ENCODE data around the gene COX14. TPM values are rescaled to one million over a fixed set of nuclear protein-coding genes. Genes with fewer than 3 reads are reported as not detected.

COX14 gene
- total RNA-seq, 1 donor from 2014 or later = 52.1 TPM

DNA sequence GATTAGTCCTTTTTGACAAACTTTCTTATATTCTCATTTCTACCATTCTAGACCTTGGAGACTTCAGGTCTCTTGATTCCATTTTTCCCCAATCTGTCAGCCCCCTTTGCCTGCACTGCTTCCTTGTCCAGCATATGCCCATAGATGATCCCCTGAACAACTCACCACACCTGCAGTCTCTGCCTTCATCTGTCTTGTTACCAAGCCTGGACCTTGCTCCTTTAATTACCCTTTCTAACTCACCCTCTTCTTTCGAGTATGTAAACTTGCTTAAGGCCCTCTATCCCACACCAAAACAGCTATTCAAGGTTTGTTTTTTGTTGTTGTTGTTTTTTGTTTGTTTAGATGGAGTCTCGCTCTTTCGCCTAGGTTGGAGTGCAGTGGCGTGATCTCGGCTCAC, 9.6 kb downstream of the COX14 start:
- FAIRE-seq (no peak), DNase-seq (ENCODE audit: low read depth) (no peak)
- no peaks in the 10 kb centered on the region for H3K27me3 ChIP-seq (ENCODE audit: control insufficient read depth, insufficient read depth, low read length)
- peaks cover 10% of the 10 kb centered on the region for H3K36me3 ChIP-seq (ENCODE audit: control insufficient read depth, insufficient read depth, low read length)
- TF ChIP-seq, protein P1, sequence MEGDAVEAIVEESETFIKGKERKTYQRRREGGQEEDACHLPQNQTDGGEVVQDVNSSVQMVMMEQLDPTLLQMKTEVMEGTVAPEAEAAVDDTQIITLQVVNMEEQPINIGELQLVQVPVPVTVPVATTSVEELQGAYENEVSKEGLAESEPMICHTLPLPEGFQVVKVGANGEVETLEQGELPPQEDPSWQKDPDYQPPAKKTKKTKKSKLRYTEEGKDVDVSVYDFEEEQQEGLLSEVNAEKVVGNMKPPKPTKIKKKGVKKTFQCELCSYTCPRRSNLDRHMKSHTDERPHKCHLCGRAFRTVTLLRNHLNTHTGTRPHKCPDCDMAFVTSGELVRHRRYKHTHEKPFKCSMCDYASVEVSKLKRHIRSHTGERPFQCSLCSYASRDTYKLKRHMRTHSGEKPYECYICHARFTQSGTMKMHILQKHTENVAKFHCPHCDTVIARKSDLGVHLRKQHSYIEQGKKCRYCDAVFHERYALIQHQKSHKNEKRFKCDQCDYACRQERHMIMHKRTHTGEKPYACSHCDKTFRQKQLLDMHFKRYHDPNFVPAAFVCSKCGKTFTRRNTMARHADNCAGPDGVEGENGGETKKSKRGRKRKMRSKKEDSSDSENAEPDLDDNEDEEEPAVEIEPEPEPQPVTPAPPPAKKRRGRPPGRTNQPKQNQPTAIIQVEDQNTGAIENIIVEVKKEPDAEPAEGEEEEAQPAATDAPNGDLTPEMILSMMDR (IDR thresholded peaks at IDR 0.05; ENCODE audit: insufficient read depth, low read length, severe bottlenecking) = no peak
- no peak overlapping the region for H3K4me3 ChIP-seq (ENCODE audit: low read depth, low read length)

DNA sequence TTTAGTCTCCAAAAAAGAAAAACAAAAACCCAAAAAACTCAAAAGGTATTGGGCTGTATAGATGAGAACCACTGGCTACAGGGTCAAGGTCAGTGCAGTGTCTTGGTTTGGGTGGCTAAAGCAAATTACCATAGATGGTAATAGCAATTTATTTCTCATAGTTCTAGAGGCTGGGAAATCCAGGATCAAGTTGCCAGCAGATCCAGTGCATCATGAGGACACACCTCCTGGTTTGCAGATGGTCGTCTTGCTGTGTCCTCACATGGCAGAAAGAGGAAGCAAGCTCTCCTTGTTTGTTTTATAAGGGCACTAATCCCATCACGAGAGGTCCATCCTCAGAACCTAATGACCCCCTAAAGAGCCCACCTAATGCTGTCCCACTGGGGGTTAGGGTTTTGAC, 11.2 kb downstream of the COX14 start:
- H3K4me3 ChIP-seq (ENCODE audit: low read depth, low read length) = no peak overlapping the region
- H3K27me3 ChIP-seq (ENCODE audit: control insufficient read depth, insufficient read depth, low read length) = no peaks in the 10 kb centered on the region
- H3K36me3 ChIP-seq (ENCODE audit: control insufficient read depth, insufficient read depth, low read length) = peaks cover 10% of the 10 kb centered on the region
- DNase-seq (ENCODE audit: low read depth) (no peak), FAIRE-seq (no peak)
- TF ChIP-seq, protein P1 (IDR thresholded peaks at IDR 0.05; ENCODE audit: insufficient read depth, low read length, severe bottlenecking) = no peak

DNA sequence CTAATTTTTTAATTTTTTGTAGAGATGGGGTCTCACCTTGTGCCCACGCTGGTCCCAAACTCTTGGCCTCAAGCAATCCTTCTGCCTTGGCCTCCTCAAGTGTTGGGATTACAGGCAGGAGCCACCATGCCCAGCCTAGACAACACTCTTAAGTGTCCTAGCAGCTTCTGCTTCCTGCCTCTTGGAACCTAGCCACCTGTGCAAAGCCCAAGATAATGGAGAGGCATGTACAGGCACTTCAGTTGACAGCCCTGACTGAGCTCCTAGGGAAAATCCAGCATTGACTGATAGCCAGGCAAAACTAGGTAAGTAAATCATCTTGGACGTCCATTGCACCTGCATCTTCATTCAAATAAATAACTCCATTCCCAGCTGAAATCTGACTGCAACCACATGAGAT, 15.5 kb downstream of the COX14 start:
- TF ChIP-seq, protein P1 (IDR thresholded peaks at IDR 0.05; ENCODE audit: insufficient read depth, low read length, severe bottlenecking) = no peak
- DNase-seq (ENCODE audit: low read depth) (peak; percentile 39), FAIRE-seq (no peak)
- no peaks in the 10 kb centered on the region for H3K27me3 ChIP-seq (ENCODE audit: control insufficient read depth, insufficient read depth, low read length)
- no peak overlapping the region for H3K4me3 ChIP-seq (ENCODE audit: low read depth, low read length)
- H3K36me3 ChIP-seq (ENCODE audit: control insufficient read depth, insufficient read depth, low read length) = peaks cover 12% of the 10 kb centered on the region

DNA sequence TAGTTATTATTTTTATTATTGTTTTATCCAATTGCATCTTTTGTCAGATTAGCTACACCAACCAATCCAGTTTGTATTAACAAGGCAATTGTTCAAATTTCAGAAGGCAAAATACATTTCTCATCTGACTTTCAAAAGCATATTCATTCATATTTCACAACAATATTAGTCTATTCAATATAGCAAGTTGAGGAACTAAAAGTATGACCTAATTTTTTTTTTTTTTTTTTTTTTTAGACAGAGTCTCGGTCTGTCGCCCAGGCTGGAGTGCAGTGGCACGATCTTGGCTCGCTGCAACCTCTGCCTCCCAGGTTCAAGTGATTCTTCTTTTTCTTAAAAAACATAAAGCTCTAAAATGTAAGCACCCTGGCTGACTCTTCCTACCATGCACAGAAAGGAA, 17.3 kb downstream of the COX14 start:
- peaks cover 13% of the 10 kb centered on the region for H3K36me3 ChIP-seq (ENCODE audit: control insufficient read depth, insufficient read depth, low read length)
- FAIRE-seq (no peak), DNase-seq (ENCODE audit: low read depth) (no peak)
- no peaks in the 10 kb centered on the region for H3K27me3 ChIP-seq (ENCODE audit: control insufficient read depth, insufficient read depth, low read length)
- H3K4me3 ChIP-seq (ENCODE audit: low read depth, low read length) = no peak overlapping the region
- TF ChIP-seq, protein P1 (IDR thresholded peaks at IDR 0.05; ENCODE audit: insufficient read depth, low read length, severe bottlenecking) = no peak

DNA sequence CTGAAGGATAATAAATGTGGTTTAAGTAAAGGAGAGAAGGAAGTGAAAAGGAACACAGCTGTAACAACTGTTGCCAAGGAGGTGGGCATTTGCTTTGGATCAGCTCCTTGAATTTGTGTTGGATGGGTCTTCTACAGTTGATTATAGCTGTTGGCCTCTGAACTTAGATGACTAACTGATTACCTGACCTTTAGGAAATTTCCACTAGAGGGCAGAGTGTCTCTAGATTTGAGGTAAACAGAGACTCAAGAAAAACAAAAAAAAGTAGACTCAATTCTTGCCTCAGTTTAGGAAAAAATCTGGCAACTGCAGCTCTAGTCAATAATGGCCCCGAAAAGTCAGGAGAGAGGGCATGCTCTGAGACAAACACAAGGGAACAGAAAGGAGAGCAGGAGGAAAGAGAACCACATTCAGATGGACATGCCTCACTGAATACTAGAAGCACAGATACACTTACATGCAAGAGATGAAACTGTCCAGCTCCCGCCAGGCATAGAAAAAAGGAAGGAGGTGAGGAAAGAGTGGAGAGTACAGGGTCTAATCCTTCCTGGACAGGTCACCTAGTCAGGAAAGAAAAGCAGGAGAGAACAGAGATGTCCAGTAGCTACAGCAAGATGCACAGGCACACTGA, 20.6 kb downstream of the COX14 start:
- Histone ChIP-seq H3K36me3 (ENCODE audit: control insufficient read depth, insufficient read depth, low read length) (peaks cover 23% of the 10 kb centered on the region), H3K4me3 (ENCODE audit: low read depth, low read length) (no peak overlapping the region), H3K27me3 (ENCODE audit: control insufficient read depth, insufficient read depth, low read length) (no peaks in the 10 kb centered on the region)
- TF ChIP-seq, protein P1 (IDR thresholded peaks at IDR 0.05; ENCODE audit: insufficient read depth, low read length, severe bottlenecking) = peak; percentile 34
- DNase-seq (ENCODE audit: low read depth) (peak; percentile 39), FAIRE-seq (no peak)

DNA sequence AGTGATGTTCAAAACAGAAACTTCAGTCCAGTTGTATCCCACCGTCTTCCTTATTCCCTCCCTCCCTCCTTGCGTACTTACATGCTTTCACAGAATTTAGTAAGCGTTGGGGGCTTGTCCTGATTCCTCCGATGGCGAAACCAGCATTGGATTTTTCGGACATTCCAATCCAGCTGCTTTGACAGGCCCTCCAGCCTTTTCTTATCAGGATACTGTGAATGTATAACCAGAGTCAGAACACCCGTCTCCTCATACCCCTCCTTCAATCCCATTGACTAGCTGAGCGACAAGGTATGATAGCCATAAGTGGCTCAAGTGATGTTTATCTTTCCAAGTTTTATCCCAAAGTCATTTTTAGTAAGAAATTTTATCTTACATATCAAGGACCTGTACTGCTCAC, 31.0 kb downstream of the COX14 start:
- H3K27me3 ChIP-seq (ENCODE audit: control insufficient read depth, insufficient read depth, low read length) = no peaks in the 10 kb centered on the region
- TF ChIP-seq, protein P1 (IDR thresholded peaks at IDR 0.05; ENCODE audit: insufficient read depth, low read length, severe bottlenecking) = no peak
- H3K36me3 ChIP-seq (ENCODE audit: control insufficient read depth, insufficient read depth, low read length) = peaks cover 9% of the 10 kb centered on the region
- H3K4me3 ChIP-seq (ENCODE audit: low read depth, low read length) = no peak overlapping the region
- FAIRE-seq (no peak), DNase-seq (ENCODE audit: low read depth) (no peak)
